GM18498 (cell line): ENCODE measurements around the gene MRPL36.

Experiments
- ATAC-seq: cut with Tn5 transposase; IDR thresholded peaks from one replicate; pipeline ENCODE4 v1.9.1; 2021; ENCODE audit warnings: mild to moderate bottlenecking, moderate library complexity; ENCODE audit not compliant: unreplicated experiment

Gene MRPL36

GRCh38 chr5:1782385-1783215 lies 17.0 kb downstream of the MRPL36 start:
- ATAC-seq: peak; percentile 8

GRCh38 chr5:1781726-1782384 lies 17.8 kb downstream of the MRPL36 start:
- ATAC-seq: no peak

- ATAC-seq: no peak
These were observed 18.5 kb downstream of the MRPL36 start for GRCh38 chr5:1781107-1781506.

GRCh38 chr5:1780614-1780930 lies 19.1 kb downstream of the MRPL36 start:
- no peak for ATAC-seq

- no peak for ATAC-seq
These were observed 19.6 kb downstream of the MRPL36 start for GRCh38 chr5:1779782-1780613.

- no peak for ATAC-seq
These were observed 20.5 kb downstream of the MRPL36 start for GRCh38 chr5:1779021-1779680.

- ATAC-seq: no peak
These were observed 21.3 kb downstream of the MRPL36 start for GRCh38 chr5:1778138-1779020.

- no peak for ATAC-seq
These were observed 22.1 kb downstream of the MRPL36 start for GRCh38 chr5:1777281-1778137.

GRCh38 chr5:1776831-1777230 lies 22.8 kb downstream of the MRPL36 start:
- no peak for ATAC-seq

- no peak for ATAC-seq
These were observed 27.0 kb downstream of the MRPL36 start for GRCh38 chr5:1772634-1773033.

- no peak for ATAC-seq
These were observed 28.2 kb downstream of the MRPL36 start for GRCh38 chr5:1771149-1772065.

- no peak for ATAC-seq
These were observed 29.2 kb downstream of the MRPL36 start for GRCh38 chr5:1770443-1770802.

GRCh38 chr5:1769752-1770442 lies 29.7 kb downstream of the MRPL36 start:
- ATAC-seq: no peak

- ATAC-seq: no peak
These were observed 30.5 kb downstream of the MRPL36 start for GRCh38 chr5:1769017-1769640.

- ATAC-seq: no peak
These were observed 31.2 kb downstream of the MRPL36 start for GRCh38 chr5:1768283-1769000.

GRCh38 chr5:1767524-1768282 lies 31.9 kb downstream of the MRPL36 start:
- ATAC-seq: no peak
